ENCODE data around the gene FNDC11. TPM values are rescaled to one million over a fixed set of nuclear protein-coding genes. Genes with fewer than 3 reads are reported as not detected.

Gene FNDC11
- total and polyA plus RNA-seq, 2 of the 13 experiments (the other 11 are each of a cell fraction or from before 2014, with no cell fraction given), result 0.07 TPM; not detected in 1

- TF ChIP-seq, protein P1, sequence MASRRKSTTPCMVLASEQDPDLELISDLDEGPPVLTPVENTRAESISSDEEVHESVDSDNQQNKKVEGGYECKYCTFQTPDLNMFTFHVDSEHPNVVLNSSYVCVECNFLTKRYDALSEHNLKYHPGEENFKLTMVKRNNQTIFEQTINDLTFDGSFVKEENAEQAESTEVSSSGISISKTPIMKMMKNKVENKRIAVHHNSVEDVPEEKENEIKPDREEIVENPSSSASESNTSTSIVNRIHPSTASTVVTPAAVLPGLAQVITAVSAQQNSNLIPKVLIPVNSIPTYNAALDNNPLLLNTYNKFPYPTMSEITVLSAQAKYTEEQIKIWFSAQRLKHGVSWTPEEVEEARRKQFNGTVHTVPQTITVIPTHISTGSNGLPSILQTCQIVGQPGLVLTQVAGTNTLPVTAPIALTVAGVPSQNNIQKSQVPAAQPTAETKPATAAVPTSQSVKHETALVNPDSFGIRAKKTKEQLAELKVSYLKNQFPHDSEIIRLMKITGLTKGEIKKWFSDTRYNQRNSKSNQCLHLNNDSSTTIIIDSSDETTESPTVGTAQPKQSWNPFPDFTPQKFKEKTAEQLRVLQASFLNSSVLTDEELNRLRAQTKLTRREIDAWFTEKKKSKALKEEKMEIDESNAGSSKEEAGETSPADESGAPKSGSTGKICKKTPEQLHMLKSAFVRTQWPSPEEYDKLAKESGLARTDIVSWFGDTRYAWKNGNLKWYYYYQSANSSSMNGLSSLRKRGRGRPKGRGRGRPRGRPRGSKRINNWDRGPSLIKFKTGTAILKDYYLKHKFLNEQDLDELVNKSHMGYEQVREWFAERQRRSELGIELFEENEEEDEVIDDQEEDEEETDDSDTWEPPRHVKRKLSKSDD (CRISPR knock-in tag; IDR thresholded peaks at IDR 0.05; ENCODE audit: low read depth), result no peak
- TF ChIP-seq GRHL1 (CRISPR knock-in tag; conservative IDR thresholded peaks at IDR 0.05) (no peak), GLMP (CRISPR knock-in tag; IDR thresholded peaks at IDR 0.05; ENCODE audit: borderline replicate concordance) (no peak), REL (CRISPR knock-in tag; conservative IDR thresholded peaks at IDR 0.05) (no peak), RFX1 (IDR thresholded peaks at IDR 0.05) (no peak), ZNF264 (CRISPR knock-in tag; IDR thresholded peaks at IDR 0.05) (no peak), ZNF101 (CRISPR knock-in tag; IDR thresholded peaks at IDR 0.05; ENCODE audit: borderline replicate concordance, low read depth) (no peak), ZNF598 (CRISPR knock-in tag; IDR thresholded peaks at IDR 0.05; ENCODE audit: borderline replicate concordance) (no peak), AHR (CRISPR knock-in tag; IDR thresholded peaks at IDR 0.05) (no peak), MLX (CRISPR knock-in tag; IDR thresholded peaks at IDR 0.05) (no peak), ZNF777 (CRISPR knock-in tag; IDR thresholded peaks at IDR 0.05) (peak; percentile 90; the same call in 1 of the 2 replicates), ZFP91 (CRISPR knock-in tag; IDR thresholded peaks at IDR 0.05; ENCODE audit: borderline replicate concordance) (no peak), ZKSCAN5 (CRISPR knock-in tag; IDR thresholded peaks at IDR 0.05) (no peak), ZNF17 (CRISPR knock-in tag; IDR thresholded peaks at IDR 0.05) (no peak), MIER2 (CRISPR knock-in tag; IDR thresholded peaks at IDR 0.05) (no peak), POLR2A (IDR thresholded peaks at IDR 0.05; ENCODE audit: insufficient read depth in 1 of 2, low read depth in 2 of 2, low read length in 2 of 2) (peak; percentile 52 to 78; a peak in 2 of 4 replicates), KDM5B (CRISPR knock-in tag; IDR thresholded peaks at IDR 0.05; ENCODE audit: borderline replicate concordance) (0 out of 2 replicates have a peak, but pooled peaks have one; percentile 8)
- TF ChIP-seq, protein P2, sequence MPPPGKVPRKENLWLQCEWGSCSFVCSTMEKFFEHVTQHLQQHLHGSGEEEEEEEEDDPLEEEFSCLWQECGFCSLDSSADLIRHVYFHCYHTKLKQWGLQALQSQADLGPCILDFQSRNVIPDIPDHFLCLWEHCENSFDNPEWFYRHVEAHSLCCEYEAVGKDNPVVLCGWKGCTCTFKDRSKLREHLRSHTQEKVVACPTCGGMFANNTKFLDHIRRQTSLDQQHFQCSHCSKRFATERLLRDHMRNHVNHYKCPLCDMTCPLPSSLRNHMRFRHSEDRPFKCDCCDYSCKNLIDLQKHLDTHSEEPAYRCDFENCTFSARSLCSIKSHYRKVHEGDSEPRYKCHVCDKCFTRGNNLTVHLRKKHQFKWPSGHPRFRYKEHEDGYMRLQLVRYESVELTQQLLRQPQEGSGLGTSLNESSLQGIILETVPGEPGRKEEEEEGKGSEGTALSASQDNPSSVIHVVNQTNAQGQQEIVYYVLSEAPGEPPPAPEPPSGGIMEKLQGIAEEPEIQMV (CRISPR knock-in tag; IDR thresholded peaks at IDR 0.05; ENCODE audit: low read depth), result peak; percentile 3; the same call in 1 of the 2 replicates
- TF ChIP-seq, protein P3, sequence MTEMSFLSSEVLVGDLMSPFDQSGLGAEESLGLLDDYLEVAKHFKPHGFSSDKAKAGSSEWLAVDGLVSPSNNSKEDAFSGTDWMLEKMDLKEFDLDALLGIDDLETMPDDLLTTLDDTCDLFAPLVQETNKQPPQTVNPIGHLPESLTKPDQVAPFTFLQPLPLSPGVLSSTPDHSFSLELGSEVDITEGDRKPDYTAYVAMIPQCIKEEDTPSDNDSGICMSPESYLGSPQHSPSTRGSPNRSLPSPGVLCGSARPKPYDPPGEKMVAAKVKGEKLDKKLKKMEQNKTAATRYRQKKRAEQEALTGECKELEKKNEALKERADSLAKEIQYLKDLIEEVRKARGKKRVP (CRISPR knock-in tag; IDR thresholded peaks at IDR 0.05), result no peak
These were observed 33.4 kb upstream of the FNDC11 start, which contains the start of gene PPDPF (continued) for GRCh38 chr20:63520504-63520933.

Measured in HepG2 (cell line).